Astrocyte (in vitro differentiated cells and primary cell): ENCODE results near the gene HBG2. TPM values are rescaled to one million over a fixed set of nuclear protein-coding genes. Genes with fewer than 3 reads are reported as not detected.

Experiments
- DNase-seq: peaks from one replicate; pipeline ENCODE4 v3.0.0-alpha.2; 2010; ENCODE audit warnings: low read depth
- FAIRE-seq: peaks from 2 replicates; lab custom pipeline; 2011; peaks lifted over from hg19 to GRCh38; lab: Jason Lieb, UNC
- H2AFZ ChIP-seq: 2 replicates; pipeline ENCODE4 v1.6.0; 2012; ENCODE audit warnings: low read depth, low read length, inconsistent platforms
- H3K27ac ChIP-seq: 2 replicates; pipeline ENCODE4 v1.5.1; 2011; ENCODE audit warnings: low read depth, low read length, inconsistent platforms
- H3K27me3 ChIP-seq: 2 replicates; pipeline ENCODE4 v1.6.0; 2011; ENCODE audit warnings: low read length, inconsistent platforms; ENCODE audit not compliant: insufficient read depth
- H3K36me3 ChIP-seq: 2 replicates; pipeline ENCODE4 v1.5.1; 2011; ENCODE audit warnings: low read length, inconsistent platforms; ENCODE audit not compliant: insufficient read depth
- H3K4me1 ChIP-seq: 2 replicates; pipeline ENCODE4 v1.5.1; 2011; ENCODE audit warnings: low read length, inconsistent platforms; ENCODE audit not compliant: insufficient read depth
- H3K4me2 ChIP-seq: 2 replicates; pipeline ENCODE4 v1.6.0; 2012; ENCODE audit warnings: low read length, inconsistent platforms
- H3K4me3 ChIP-seq: 2 replicates; pipeline ENCODE4 v1.5.1; 2011; ENCODE audit warnings: low read depth, mild to moderate bottlenecking, low read length, inconsistent platforms; ENCODE audit not compliant: insufficient read depth
- H3K79me2 ChIP-seq: 2 replicates; pipeline ENCODE4 v1.6.0; 2012; ENCODE audit warnings: mild to moderate bottlenecking, low read length, inconsistent platforms; ENCODE audit not compliant: insufficient read depth
- H3K9ac ChIP-seq: 2 replicates; pipeline ENCODE4 v1.6.0; 2012; ENCODE audit warnings: mild to moderate bottlenecking, low read length, inconsistent platforms
- H3K9me3 ChIP-seq: 2 replicates; pipeline ENCODE4 v1.5.1; 2012; ENCODE audit warnings: low read depth, mild to moderate bottlenecking, low read length, inconsistent platforms; ENCODE audit not compliant: insufficient read depth
- H4K20me1 ChIP-seq: 2 replicates; pipeline ENCODE4 v1.6.0; 2012; ENCODE audit warnings: low read length, inconsistent platforms; ENCODE audit not compliant: insufficient read depth
- H3K27ac Mint-ChIP-seq: one replicate; pipeline ENCODE4 v1.8.0; 2021; ENCODE audit warnings: mild to moderate bottlenecking, mixed read lengths; ENCODE audit not compliant: unreplicated experiment
- H3K27me3 Mint-ChIP-seq: one replicate; pipeline ENCODE4 v1.8.0; 2021; ENCODE audit warnings: low read depth, mixed read lengths; ENCODE audit not compliant: unreplicated experiment
- H3K36me3 Mint-ChIP-seq: one replicate; pipeline ENCODE4 v1.8.0; 2021; ENCODE audit warnings: low read depth, mixed read lengths; ENCODE audit not compliant: unreplicated experiment
- H3K4me1 Mint-ChIP-seq: one replicate; pipeline ENCODE4 v1.8.0; 2021; ENCODE audit warnings: low read depth, mixed read lengths; ENCODE audit not compliant: unreplicated experiment
- H3K4me3 Mint-ChIP-seq: one replicate; pipeline ENCODE4 v1.8.0; 2021; ENCODE audit warnings: mild to moderate bottlenecking, moderate library complexity, mixed read lengths; ENCODE audit not compliant: unreplicated experiment
- H3K9me3 Mint-ChIP-seq: one replicate; pipeline ENCODE4 v1.8.0; 2021; ENCODE audit warnings: mild to moderate bottlenecking, mixed read lengths; ENCODE audit not compliant: unreplicated experiment
- EZH2 ChIP-seq: IDR thresholded peaks from 2 replicates; pipeline ENCODE4 v1.6.1; 2012; ENCODE audit warnings: mild to moderate bottlenecking, low read length, inconsistent platforms; ENCODE audit not compliant: insufficient read depth
- total RNA-seq: library from RNA; stranded (reverse); gene quantifications from 2 replicates; pipeline ENCODE4 v1.2.1, GENCODE V29; 2021
- TF ChIP-seq, protein P1 (sequence below): IDR thresholded peaks from 2 replicates; pipeline ENCODE4 v1.5.1; 2011; ENCODE audit warnings: low read depth, mild to moderate bottlenecking, inconsistent platforms, low read length, moderate library complexity; ENCODE audit not compliant: insufficient read depth

The HBG2 gene
- total RNA-seq, 1 donor from 2014 or later = not detected

DNA sequence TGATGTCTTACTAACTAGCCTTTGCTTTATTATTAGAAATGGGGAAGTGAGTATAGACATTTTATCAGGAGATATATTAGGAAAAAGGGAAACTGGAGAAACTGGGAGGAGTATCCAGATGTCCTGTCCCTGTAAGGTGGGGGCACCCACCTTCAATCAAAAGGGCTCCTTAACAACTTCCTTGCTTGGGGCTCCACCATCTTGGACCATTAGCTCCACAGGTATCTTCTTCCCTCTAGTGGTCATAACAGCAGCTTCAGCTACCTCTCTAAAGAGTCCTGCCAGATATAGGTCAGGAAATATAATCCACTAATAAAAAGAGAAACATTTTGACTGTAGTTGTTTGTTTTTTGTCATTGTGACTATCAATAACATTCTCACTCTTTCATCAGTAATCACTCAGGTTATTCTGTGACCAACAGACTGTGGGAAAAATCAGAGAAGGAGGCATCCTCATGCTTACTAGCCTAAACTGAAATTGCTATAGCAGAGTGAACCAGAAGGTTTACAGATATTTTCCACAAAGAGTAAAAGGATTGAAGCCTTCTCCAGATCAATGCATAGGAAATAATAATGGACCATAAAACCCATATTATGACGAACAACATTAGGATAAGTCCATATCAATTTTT lies 36.7 kb upstream of the HBG2 start:
- no peaks in the 10 kb centered on the region for H3K9me3 ChIP-seq
- no peaks in the 10 kb centered on the region for H3K27me3 ChIP-seq
- Mint-ChIP-seq H3K4me1 (peaks cover 12% of the 10 kb centered on the region), H3K27ac (no peak overlapping the region), H3K36me3 (no peaks in the 10 kb centered on the region), H3K27me3 (no peaks in the 10 kb centered on the region), H3K9me3 (peaks cover 2% of the 10 kb centered on the region), H3K4me3 (no peak overlapping the region)
- no peak overlapping the region for H3K27ac ChIP-seq
- H3K79me2 ChIP-seq = no peaks in the 10 kb centered on the region
- FAIRE-seq = no peak
- H2AFZ ChIP-seq = no peak overlapping the region
- H3K4me2 ChIP-seq = no peak overlapping the region
- TF ChIP-seq EZH2 = no peak
- TF ChIP-seq, protein P1, sequence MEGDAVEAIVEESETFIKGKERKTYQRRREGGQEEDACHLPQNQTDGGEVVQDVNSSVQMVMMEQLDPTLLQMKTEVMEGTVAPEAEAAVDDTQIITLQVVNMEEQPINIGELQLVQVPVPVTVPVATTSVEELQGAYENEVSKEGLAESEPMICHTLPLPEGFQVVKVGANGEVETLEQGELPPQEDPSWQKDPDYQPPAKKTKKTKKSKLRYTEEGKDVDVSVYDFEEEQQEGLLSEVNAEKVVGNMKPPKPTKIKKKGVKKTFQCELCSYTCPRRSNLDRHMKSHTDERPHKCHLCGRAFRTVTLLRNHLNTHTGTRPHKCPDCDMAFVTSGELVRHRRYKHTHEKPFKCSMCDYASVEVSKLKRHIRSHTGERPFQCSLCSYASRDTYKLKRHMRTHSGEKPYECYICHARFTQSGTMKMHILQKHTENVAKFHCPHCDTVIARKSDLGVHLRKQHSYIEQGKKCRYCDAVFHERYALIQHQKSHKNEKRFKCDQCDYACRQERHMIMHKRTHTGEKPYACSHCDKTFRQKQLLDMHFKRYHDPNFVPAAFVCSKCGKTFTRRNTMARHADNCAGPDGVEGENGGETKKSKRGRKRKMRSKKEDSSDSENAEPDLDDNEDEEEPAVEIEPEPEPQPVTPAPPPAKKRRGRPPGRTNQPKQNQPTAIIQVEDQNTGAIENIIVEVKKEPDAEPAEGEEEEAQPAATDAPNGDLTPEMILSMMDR = peak; percentile 60
- DNase-seq = no peak
- H4K20me1 ChIP-seq = no peaks in the 10 kb centered on the region
- peaks cover 11% of the 10 kb centered on the region for H3K4me1 ChIP-seq
- no peak overlapping the region for H3K4me3 ChIP-seq
- H3K36me3 ChIP-seq = no peaks in the 10 kb centered on the region
- H3K9ac ChIP-seq = no peak overlapping the region

DNA sequence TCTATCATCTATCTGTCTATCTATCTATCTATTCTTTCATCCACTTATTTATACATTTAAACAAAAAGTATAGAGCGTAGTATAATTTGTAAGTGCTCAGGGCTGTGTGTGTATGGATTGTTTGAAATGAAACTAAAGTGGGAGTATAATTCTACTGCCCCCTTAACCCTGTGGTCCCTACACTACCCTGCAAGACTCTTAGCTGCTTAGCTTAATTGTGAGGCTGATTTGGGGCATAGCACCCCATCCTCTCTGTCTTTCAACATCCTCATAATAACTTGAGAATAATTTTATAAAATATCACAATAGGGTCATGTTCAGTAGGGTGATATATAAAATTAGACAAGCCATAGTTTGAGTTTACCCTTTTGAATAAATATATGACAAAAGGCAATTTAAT lies 35.5 kb upstream of the HBG2 start:
- Mint-ChIP-seq H3K4me1 (peaks cover 12% of the 10 kb centered on the region), H3K27ac (no peak overlapping the region), H3K4me3 (no peak overlapping the region), H3K36me3 (no peaks in the 10 kb centered on the region), H3K9me3 (peaks cover 2% of the 10 kb centered on the region), H3K27me3 (no peaks in the 10 kb centered on the region)
- Histone ChIP-seq H3K79me2 (no peaks in the 10 kb centered on the region), H3K4me2 (no peak overlapping the region), H3K27ac (no peak overlapping the region), H3K9me3 (no peaks in the 10 kb centered on the region), H4K20me1 (no peaks in the 10 kb centered on the region), H3K4me3 (no peak overlapping the region), H3K27me3 (no peaks in the 10 kb centered on the region), H3K36me3 (no peaks in the 10 kb centered on the region), H3K4me1 (peaks cover 11% of the 10 kb centered on the region), H2AFZ (no peak overlapping the region), H3K9ac (no peak overlapping the region)
- no peak for DNase-seq
- no peak for FAIRE-seq
- TF ChIP-seq EZH2 = no peak
- TF ChIP-seq, protein P1 = no peak

DNA sequence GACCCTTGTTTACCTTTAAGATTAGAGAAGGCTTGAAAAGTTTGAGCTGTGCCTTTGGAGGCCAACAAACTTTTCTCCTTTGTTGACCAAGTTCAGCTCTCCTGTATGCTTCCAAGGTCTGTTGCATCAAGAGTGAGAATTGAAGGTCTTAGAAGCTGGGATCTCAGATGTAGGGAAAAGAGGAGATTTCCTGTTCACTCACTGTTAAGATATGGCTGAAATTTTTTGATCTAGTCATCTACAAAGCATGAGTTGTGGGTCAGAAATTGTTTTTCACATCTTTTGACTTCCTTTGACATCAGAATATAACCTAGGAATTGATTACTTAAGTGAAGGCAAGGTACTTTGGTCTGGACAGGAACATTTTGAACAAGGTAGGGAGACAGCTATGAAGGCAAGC lies 35.1 kb upstream of the HBG2 start:
- H3K27ac ChIP-seq = peak overlapping the region; percentile 37
- no peak overlapping the region for H3K4me3 Mint-ChIP-seq

More for the DNA sequence above, 35.1 kb upstream of the HBG2 start:
- no peak for DNase-seq
- Histone ChIP-seq H3K36me3 (no peaks in the 10 kb centered on the region), H4K20me1 (no peaks in the 10 kb centered on the region), H3K79me2 (no peaks in the 10 kb centered on the region), H3K4me2 (peak overlapping the region; percentile 2), H3K9me3 (no peaks in the 10 kb centered on the region), H3K4me1 (peaks cover 11% of the 10 kb centered on the region), H3K4me3 (no peak overlapping the region), H3K9ac (no peak overlapping the region), H2AFZ (peak overlapping the region; percentile 8), H3K27me3 (no peaks in the 10 kb centered on the region)
- peak overlapping the region; percentile 31 for H3K27ac Mint-ChIP-seq
- TF ChIP-seq, protein P1 = no peak
- TF ChIP-seq EZH2 = no peak
- peaks cover 2% of the 10 kb centered on the region for H3K9me3 Mint-ChIP-seq
- H3K4me1 Mint-ChIP-seq = peaks cover 12% of the 10 kb centered on the region
- H3K27me3 Mint-ChIP-seq = no peaks in the 10 kb centered on the region
- no peaks in the 10 kb centered on the region for H3K36me3 Mint-ChIP-seq
- FAIRE-seq = peak; percentile 32
